GM23338 (cell line): Measurements from ENCODE around the gene KYAT1. TPM values are rescaled to one million over a fixed set of nuclear protein-coding genes. Genes with fewer than 3 reads are reported as not detected.

Experiments used
- ATAC-seq: fragments of 200-7000 bp; cut with Tn5 transposase; 3 replicates; pipeline ENCODE4 v1.9.1; 2020
- DNase-seq: peaks from one replicate; pipeline ENCODE4 v3.0.0-alpha.2; 2015; ENCODE audit warnings: low spot score
- H2AFZ ChIP-seq: fragments of 200-600 bp; sonication (generic); 2 replicates; pipeline ENCODE4 v1.8.0; 2016; ENCODE audit warnings: antibody characterized with exemption, mild to moderate bottlenecking, moderate library complexity
- H3F3A ChIP-seq: fragments of 200-600 bp; sonication (generic); replicated peaks from 2 replicates; pipeline ENCODE4 v1.8.0; 2017; ENCODE audit warnings: antibody characterized with exemption, mixed run types, low read depth
- H3K27ac ChIP-seq: fragments of 200-600 bp; sonication (generic); 2 replicates; pipeline ENCODE4 v1.6.1; 2016; ENCODE audit warnings: low read depth
- H3K27me3 ChIP-seq: fragments of 200-600 bp; sonication (generic); 2 replicates; pipeline ENCODE4 v1.8.0; 2016; ENCODE audit warnings: mild to moderate bottlenecking, mixed run types, moderate library complexity; ENCODE audit not compliant: insufficient read depth
- H3K36me3 ChIP-seq: fragments of 200-600 bp; sonication (generic); 2 replicates; pipeline ENCODE4 v1.8.0; 2016; ENCODE audit warnings: mild to moderate bottlenecking; ENCODE audit not compliant: insufficient read depth
- H3K4me1 ChIP-seq: fragments of 200-600 bp; sonication (generic); 2 replicates; pipeline ENCODE4 v1.8.0; 2016; ENCODE audit warnings: mild to moderate bottlenecking, moderate library complexity; ENCODE audit not compliant: insufficient read depth
- H3K4me2 ChIP-seq: fragments of 200-600 bp; sonication (generic); 2 replicates; pipeline ENCODE4 v1.7.1; 2017; ENCODE audit warnings: mixed run types
- H3K4me3 ChIP-seq: fragments of 200-600 bp; sonication (generic); 2 replicates; pipeline ENCODE4 v1.6.1; 2016; ENCODE audit warnings: mixed run types
- H3K79me2 ChIP-seq: fragments of 200-600 bp; sonication (generic); replicated peaks from 2 replicates; pipeline ENCODE4 v1.8.0; 2017; ENCODE audit warnings: mild to moderate bottlenecking; ENCODE audit not compliant: insufficient read depth
- H3K9me2 ChIP-seq: fragments of 200-600 bp; sonication (generic); 2 replicates; pipeline ENCODE4 v1.8.0; 2017; ENCODE audit not compliant: insufficient read depth
- H4K20me1 ChIP-seq: fragments of 200-600 bp; sonication (generic); replicated peaks from 2 replicates; pipeline ENCODE4 v1.8.0; 2017; ENCODE audit warnings: mild to moderate bottlenecking; ENCODE audit not compliant: insufficient read depth
- H3K27ac Mint-ChIP-seq: 2 replicates; pipeline ENCODE4 v1.8.0; 2020; ENCODE audit warnings: inconsistent platforms, mild to moderate bottlenecking, moderate library complexity, mixed read lengths
- H3K27me3 Mint-ChIP-seq: 3 replicates; pipeline ENCODE4 v1.8.0; 2022; ENCODE audit warnings: low read depth, mild to moderate bottlenecking, moderate library complexity, mixed read lengths, inconsistent platforms; ENCODE audit not compliant: insufficient read depth, poor library complexity
- H3K36me3 Mint-ChIP-seq: 3 replicates; pipeline ENCODE4 v1.8.0; 2021; ENCODE audit warnings: low read depth, mild to moderate bottlenecking, inconsistent platforms, moderate library complexity, mixed read lengths
- H3K4me1 Mint-ChIP-seq: 3 replicates; pipeline ENCODE4 v1.8.0; 2020; ENCODE audit warnings: mild to moderate bottlenecking, inconsistent platforms, mixed read lengths
- H3K4me3 Mint-ChIP-seq: 3 replicates; pipeline ENCODE4 v1.8.0; 2021; ENCODE audit warnings: moderate library complexity, mild to moderate bottlenecking, inconsistent platforms, mixed read lengths
- H3K9me3 Mint-ChIP-seq: 3 replicates; pipeline ENCODE4 v1.8.0; 2020; ENCODE audit warnings: moderate library complexity, mild to moderate bottlenecking, inconsistent platforms, mixed read lengths
- CREB1 ChIP-seq: fragments of 250-450 bp; sonication (Bioruptor Pico); IDR thresholded peaks from 2 replicates; pipeline ENCODE4 v1.5.0; 2020; ENCODE audit warnings: low read depth, mild to moderate bottlenecking, moderate library complexity
- EZH2 ChIP-seq: fragments of 200-600 bp; sonication (generic); IDR thresholded peaks from one replicate; pipeline ENCODE4 v1.8.0; 2017; ENCODE audit warnings: antibody characterized with exemption, mild to moderate bottlenecking, low read depth; ENCODE audit not compliant: unreplicated experiment
- EZH2phosphoT487 ChIP-seq: fragments of 200-600 bp; sonication (generic); IDR thresholded peaks from one replicate; pipeline ENCODE4 v1.8.1; 2018; ENCODE audit warnings: antibody characterized with exemption; ENCODE audit not compliant: unreplicated experiment
- NANOG ChIP-seq: IDR thresholded peaks from 2 replicates; pipeline ENCODE4 v1.6.1; 2016; ENCODE audit warnings: antibody characterized with exemption, borderline replicate concordance
- STAT1 ChIP-seq: IDR thresholded peaks from one replicate; pipeline ENCODE4 v1.6.1; 2016; ENCODE audit warnings: antibody characterized with exemption; ENCODE audit not compliant: unreplicated experiment
- polyA plus RNA-seq: library from polyadenylated mRNA; unstranded; fragments of >200 nt; fragmentation: Nextera tagmentation; extraction: Ambion mirVana; gene quantifications from 2 replicates; pipeline ENCODE4 v1.2.1, GENCODE V29; 2016
- total RNA-seq: library from RNA; depleted of rRNA; stranded (reverse); fragments of >200 nt; shearing (Covaris generic); gene quantifications from 2 replicates; pipeline ENCODE4 v1.2.3, GENCODE V29; 2014
- TF ChIP-seq, protein P1 (sequence below): fragments of 250-450 bp; sonication (Bioruptor Pico); IDR thresholded peaks from 2 replicates; pipeline ENCODE4 v1.5.0; 2020; ENCODE audit warnings: mild to moderate bottlenecking, moderate library complexity
- TF ChIP-seq, protein P2 (sequence below), 2 experiments: fragments of 200-600 bp in 1 of 2; sonication (generic) in 1 of 2; conservative IDR thresholded peaks; 2 replicates each; pipeline versions ENCODE4 v1.5.1 to v1.6.1; 2016 to 2017; ENCODE audit warnings: antibody characterized with exemption in 2 of 2, low read depth in 2 of 2, mild to moderate bottlenecking in 2 of 2, moderate library complexity in 1 of 2

The KYAT1 gene
- total and polyA plus RNA-seq, 2 experiments from 2014 or later: 26.1 to 34.0 TPM

DNA sequence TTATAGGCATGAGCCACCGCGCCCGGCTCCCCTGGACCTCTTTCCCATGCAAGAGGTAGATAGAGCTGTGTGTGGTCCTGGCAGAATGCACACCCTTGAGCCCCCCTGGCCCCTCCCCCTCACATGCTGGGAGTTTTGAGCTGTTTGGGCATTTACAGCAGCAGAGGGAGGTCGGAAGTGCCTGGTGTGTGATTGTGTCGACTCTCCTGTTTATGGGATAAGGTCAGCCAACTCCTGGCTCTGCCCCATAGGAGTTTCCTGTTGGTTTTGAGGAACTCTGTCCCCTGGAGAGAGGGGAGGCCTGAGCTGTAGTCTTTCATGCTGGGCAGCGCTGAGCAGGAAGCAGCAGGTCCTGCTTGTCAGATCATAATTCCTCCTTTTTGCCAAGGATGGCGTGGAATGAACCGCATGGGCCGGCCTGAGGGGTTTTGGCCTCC, 6.2 kb upstream of the KYAT1 start (continued):
- TF ChIP-seq, protein P1, sequence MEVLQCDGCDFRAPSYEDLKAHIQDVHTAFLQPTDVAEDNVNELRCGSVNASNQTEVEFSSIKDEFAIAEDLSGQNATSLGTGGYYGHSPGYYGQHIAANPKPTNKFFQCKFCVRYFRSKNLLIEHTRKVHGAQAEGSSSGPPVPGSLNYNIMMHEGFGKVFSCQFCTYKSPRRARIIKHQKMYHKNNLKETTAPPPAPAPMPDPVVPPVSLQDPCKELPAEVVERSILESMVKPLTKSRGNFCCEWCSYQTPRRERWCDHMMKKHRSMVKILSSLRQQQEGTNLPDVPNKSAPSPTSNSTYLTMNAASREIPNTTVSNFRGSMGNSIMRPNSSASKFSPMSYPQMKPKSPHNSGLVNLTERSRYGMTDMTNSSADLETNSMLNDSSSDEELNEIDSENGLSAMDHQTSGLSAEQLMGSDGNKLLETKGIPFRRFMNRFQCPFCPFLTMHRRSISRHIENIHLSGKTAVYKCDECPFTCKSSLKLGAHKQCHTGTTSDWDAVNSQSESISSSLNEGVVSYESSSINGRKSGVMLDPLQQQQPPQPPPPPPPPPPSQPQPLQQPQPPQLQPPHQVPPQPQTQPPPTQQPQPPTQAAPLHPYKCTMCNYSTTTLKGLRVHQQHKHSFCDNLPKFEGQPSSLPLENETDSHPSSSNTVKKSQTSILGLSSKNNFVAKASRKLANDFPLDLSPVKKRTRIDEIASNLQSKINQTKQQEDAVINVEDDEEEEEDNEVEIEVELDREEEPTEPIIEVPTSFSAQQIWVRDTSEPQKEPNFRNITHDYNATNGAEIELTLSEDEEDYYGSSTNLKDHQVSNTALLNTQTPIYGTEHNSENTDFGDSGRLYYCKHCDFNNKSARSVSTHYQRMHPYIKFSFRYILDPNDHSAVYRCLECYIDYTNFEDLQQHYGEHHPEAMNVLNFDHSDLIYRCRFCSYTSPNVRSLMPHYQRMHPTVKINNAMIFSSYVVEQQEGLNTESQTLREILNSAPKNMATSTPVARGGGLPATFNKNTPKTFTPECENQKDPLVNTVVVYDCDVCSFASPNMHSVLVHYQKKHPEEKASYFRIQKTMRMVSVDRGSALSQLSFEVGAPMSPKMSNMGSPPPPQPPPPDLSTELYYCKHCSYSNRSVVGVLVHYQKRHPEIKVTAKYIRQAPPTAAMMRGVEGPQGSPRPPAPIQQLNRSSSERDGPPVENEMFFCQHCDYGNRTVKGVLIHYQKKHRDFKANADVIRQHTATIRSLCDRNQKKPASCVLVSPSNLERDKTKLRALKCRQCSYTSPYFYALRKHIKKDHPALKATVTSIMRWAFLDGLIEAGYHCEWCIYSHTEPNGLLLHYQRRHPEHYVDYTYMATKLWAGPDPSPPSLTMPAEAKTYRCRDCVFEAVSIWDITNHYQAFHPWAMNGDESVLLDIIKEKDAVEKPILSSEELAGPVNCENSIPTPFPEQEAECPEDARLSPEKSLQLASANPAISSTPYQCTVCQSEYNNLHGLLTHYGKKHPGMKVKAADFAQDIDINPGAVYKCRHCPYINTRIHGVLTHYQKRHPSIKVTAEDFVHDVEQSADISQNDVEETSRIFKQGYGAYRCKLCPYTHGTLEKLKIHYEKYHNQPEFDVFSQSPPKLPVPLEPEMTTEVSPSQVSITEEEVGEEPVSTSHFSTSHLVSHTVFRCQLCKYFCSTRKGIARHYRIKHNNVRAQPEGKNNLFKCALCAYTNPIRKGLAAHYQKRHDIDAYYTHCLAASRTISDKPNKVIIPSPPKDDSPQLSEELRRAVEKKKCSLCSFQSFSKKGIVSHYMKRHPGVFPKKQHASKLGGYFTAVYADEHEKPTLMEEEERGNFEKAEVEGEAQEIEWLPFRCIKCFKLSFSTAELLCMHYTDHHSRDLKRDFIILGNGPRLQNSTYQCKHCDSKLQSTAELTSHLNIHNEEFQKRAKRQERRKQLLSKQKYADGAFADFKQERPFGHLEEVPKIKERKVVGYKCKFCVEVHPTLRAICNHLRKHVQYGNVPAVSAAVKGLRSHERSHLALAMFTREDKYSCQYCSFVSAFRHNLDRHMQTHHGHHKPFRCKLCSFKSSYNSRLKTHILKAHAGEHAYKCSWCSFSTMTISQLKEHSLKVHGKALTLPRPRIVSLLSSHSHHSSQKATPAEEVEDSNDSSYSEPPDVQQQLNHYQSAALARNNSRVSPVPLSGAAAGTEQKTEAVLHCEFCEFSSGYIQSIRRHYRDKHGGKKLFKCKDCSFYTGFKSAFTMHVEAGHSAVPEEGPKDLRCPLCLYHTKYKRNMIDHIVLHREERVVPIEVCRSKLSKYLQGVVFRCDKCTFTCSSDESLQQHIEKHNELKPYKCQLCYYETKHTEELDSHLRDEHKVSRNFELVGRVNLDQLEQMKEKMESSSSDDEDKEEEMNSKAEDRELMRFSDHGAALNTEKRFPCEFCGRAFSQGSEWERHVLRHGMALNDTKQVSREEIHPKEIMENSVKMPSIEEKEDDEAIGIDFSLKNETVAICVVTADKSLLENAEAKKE (CRISPR knock-in tag): 0 out of 2 replicates have a peak, but pooled peaks have one; percentile 36

DNA sequence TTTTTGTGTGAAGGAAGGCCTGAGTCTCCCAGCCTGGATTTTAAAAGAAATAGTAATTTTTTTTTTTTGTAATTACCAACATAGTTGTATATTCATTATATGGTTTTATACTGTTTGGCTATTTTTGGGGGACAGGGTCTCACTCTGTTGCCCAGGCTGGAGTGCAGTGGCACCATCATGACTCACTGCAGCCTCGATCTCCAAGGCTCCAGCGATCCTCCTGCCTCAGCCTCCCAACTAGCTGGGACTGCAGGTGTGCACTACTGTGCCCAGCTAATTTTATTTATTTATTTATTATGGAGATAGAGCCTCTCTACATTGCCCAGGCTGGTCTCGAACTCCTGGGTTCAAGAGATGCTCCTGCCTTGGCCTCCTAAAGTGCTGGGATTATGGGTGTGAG, 5.3 kb upstream of the KYAT1 start:
- Mint-ChIP-seq H3K36me3 (peaks cover 74% of the 10 kb centered on the region), H3K9me3 (no peaks in the 10 kb centered on the region), H3K4me1 (peaks cover 66% of the 10 kb centered on the region), H3K4me3 (no peak overlapping the region), H3K27me3 (peaks cover 22% of the 10 kb centered on the region), H3K27ac (peak overlapping the region; percentile 76; the same call in 1 of the 2 replicates)
- ATAC-seq (no peak), DNase-seq (no peak)
- H4K20me1 ChIP-seq: peaks cover 12% of the 10 kb centered on the region
- no peaks in the 10 kb centered on the region for H3K9me2 ChIP-seq
- H3K27ac ChIP-seq: peak overlapping the region; percentile 90; the same call in 1 of the 2 replicates
- no peaks in the 10 kb centered on the region for H3K27me3 ChIP-seq
- no peak overlapping the region for H3K4me3 ChIP-seq
- no peak overlapping the region for H3K4me2 ChIP-seq
- peaks cover 30% of the 10 kb centered on the region for H3F3A ChIP-seq
- H3K36me3 ChIP-seq: no peaks in the 10 kb centered on the region; the same call in 1 of the 2 replicates
- H3K4me1 ChIP-seq: peaks cover 23% of the 10 kb centered on the region
- no peak overlapping the region for H2AFZ ChIP-seq
- peaks cover 99% of the 10 kb centered on the region for H3K79me2 ChIP-seq
- TF ChIP-seq EZH2phosphoT487 (no peak), NANOG (no peak), CREB1 (CRISPR knock-in tag) (no peak), EZH2 (no peak), STAT1 (no peak)
- TF ChIP-seq, protein P1 (CRISPR knock-in tag): no peak
- TF ChIP-seq, protein P2, sequence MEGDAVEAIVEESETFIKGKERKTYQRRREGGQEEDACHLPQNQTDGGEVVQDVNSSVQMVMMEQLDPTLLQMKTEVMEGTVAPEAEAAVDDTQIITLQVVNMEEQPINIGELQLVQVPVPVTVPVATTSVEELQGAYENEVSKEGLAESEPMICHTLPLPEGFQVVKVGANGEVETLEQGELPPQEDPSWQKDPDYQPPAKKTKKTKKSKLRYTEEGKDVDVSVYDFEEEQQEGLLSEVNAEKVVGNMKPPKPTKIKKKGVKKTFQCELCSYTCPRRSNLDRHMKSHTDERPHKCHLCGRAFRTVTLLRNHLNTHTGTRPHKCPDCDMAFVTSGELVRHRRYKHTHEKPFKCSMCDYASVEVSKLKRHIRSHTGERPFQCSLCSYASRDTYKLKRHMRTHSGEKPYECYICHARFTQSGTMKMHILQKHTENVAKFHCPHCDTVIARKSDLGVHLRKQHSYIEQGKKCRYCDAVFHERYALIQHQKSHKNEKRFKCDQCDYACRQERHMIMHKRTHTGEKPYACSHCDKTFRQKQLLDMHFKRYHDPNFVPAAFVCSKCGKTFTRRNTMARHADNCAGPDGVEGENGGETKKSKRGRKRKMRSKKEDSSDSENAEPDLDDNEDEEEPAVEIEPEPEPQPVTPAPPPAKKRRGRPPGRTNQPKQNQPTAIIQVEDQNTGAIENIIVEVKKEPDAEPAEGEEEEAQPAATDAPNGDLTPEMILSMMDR (conservative IDR thresholded peaks at IDR 0.05; ENCODE audit: low read depth in 2 of 2): no peak
